GM04503 (cell line): ENCODE data around the gene SHC2.
"Not testable (repeated sequence)": the region's sequence is repeated elsewhere in the genome, so short reads cannot be mapped to it uniquely, and the experiment has no call there.

ENCODE experiments used
- DNase-seq: peaks from one replicate; pipeline ENCODE4 v3.0.0-alpha.2; 2012; ENCODE audit warnings: low read depth

Gene SHC2

GRCh38 chr19:469833-470232 is 9.0 kb upstream of the SHC2 start:
- DNase-seq: no peak

- no peak for DNase-seq
These were observed 7.9 kb upstream of the SHC2 start for GRCh38 chr19:468587-469256.

GRCh38 chr19:467554-467953 is 6.7 kb upstream of the SHC2 start:
- no peak for DNase-seq

GRCh38 chr19:465056-465816 is 4.4 kb upstream of the SHC2 start:
- no peak for DNase-seq

GRCh38 chr19:464208-464545 is 3.3 kb upstream of the SHC2 start:
- no peak for DNase-seq

- DNase-seq: no peak
These were observed 2.8 kb upstream of the SHC2 start for GRCh38 chr19:463483-464207.

- no peak for DNase-seq
These were observed 1.1 kb upstream of the SHC2 start for GRCh38 chr19:461721-462551.

- DNase-seq: no peak
These were observed 915 bp downstream of the SHC2 start for GRCh38 chr19:459724-460511.

GRCh38 chr19:458091-459042 is 2.5 kb downstream of the SHC2 start:
- DNase-seq: no peak

- no peak for DNase-seq
These were observed 3.2 kb downstream of the SHC2 start for GRCh38 chr19:457636-458035.

GRCh38 chr19:456547-457110 is 4.2 kb downstream of the SHC2 start:
- no peak for DNase-seq

- DNase-seq: no peak
These were observed 4.8 kb downstream of the SHC2 start for GRCh38 chr19:455851-456546.

- no peak for DNase-seq
These were observed 5.7 kb downstream of the SHC2 start for GRCh38 chr19:455031-455705.

GRCh38 chr19:453606-454005 is 7.2 kb downstream of the SHC2 start:
- DNase-seq: no peak

- DNase-seq: no peak
These were observed 8.0 kb downstream of the SHC2 start for GRCh38 chr19:452829-453228.

- DNase-seq: not testable (repeated sequence)
These were observed 9.8 kb downstream of the SHC2 start for GRCh38 chr19:450912-451481.

- DNase-seq: no peak
These were observed 10.9 kb downstream of the SHC2 start for GRCh38 chr19:449916-450315.

- no peak for DNase-seq
These were observed 12.8 kb downstream of the SHC2 start for GRCh38 chr19:447816-448560.
